Measurements from ENCODE around the gene SLC35G1. TPM values are rescaled to one million over a fixed set of nuclear protein-coding genes. Genes with fewer than 3 reads are reported as not detected.
A peak's percentile ranks its signal among the peaks of the same experiment; 100 is the strongest.

The SLC35G1 gene
- total and polyA plus RNA-seq, 2 experiments from 2014 or later: 8.5 to 8.7 TPM

GRCh38 chr10:93951905-93952304 is 58.1 kb downstream of the SLC35G1 start:
- Histone ChIP-seq H3K4me1 (ENCODE audit: low read depth) (peaks cover 6% of the 10 kb centered on the region), H3K27ac (peak overlapping the region; percentile 10), H3K9me3 (ENCODE audit: low read depth) (no peaks in the 10 kb centered on the region), H3K27me3 (no peaks in the 10 kb centered on the region), H3K4me3 (no peak overlapping the region), H3K36me3 (no peaks in the 10 kb centered on the region)
- DNase-seq (ENCODE audit: low read depth in 1 of 2, low spot score in 1 of 2): peak in 1 of 2 donors; percentile 30
- TF ChIP-seq, protein P1, sequence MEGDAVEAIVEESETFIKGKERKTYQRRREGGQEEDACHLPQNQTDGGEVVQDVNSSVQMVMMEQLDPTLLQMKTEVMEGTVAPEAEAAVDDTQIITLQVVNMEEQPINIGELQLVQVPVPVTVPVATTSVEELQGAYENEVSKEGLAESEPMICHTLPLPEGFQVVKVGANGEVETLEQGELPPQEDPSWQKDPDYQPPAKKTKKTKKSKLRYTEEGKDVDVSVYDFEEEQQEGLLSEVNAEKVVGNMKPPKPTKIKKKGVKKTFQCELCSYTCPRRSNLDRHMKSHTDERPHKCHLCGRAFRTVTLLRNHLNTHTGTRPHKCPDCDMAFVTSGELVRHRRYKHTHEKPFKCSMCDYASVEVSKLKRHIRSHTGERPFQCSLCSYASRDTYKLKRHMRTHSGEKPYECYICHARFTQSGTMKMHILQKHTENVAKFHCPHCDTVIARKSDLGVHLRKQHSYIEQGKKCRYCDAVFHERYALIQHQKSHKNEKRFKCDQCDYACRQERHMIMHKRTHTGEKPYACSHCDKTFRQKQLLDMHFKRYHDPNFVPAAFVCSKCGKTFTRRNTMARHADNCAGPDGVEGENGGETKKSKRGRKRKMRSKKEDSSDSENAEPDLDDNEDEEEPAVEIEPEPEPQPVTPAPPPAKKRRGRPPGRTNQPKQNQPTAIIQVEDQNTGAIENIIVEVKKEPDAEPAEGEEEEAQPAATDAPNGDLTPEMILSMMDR (IDR thresholded peaks at IDR 0.05; ENCODE audit: low read depth, low read length): no peak

Other genes starting within 250 kb of the SLC35G1 start
- gene FRA10AC1, start 191.4 kb upstream of the SLC35G1 start, total RNA-seq: 4.8 and 13.5 TPM in 2 replicates
- 18.2 and 21.6 TPM in 2 replicates for gene FRA10AC1, start 191.4 kb upstream of the SLC35G1 start, polyA plus RNA-seq
- gene LGI1, start 136.0 kb upstream of the SLC35G1 start, total RNA-seq: not detected in 2 replicates
- gene LGI1, start 136.0 kb upstream of the SLC35G1 start, polyA plus RNA-seq: 0.29 TPM in 1 of 2 replicates, not detected in the other
- gene PLCE1, start 100.0 kb downstream of the SLC35G1 start, total RNA-seq: 0.99 and 1.9 TPM in 2 replicates
- 1.6 and 3.0 TPM in 2 replicates for gene PLCE1, start 100.0 kb downstream of the SLC35G1 start, polyA plus RNA-seq

Measured in cardiac muscle cell (in vitro differentiated cells and primary cell).